ENCODE data around the gene TTC1.
A peak's percentile ranks its signal among the peaks of the same experiment; 100 is the strongest.
"Not testable (repeated sequence)": the region's sequence is repeated elsewhere in the genome, so short reads cannot be mapped to it uniquely, and the experiment has no call there.

Gene TTC1

GRCh38 chr5:160001457-160001856 is 7.5 kb upstream of the TTC1 start:
- no peak for DNase-seq (ENCODE audit: low read depth)

GRCh38 chr5:160007514-160007913 is 1.4 kb upstream of the TTC1 start:
- DNase-seq (ENCODE audit: low read depth) = no peak

- DNase-seq (ENCODE audit: low read depth) = not testable (repeated sequence)
These were observed 436 bp upstream of the TTC1 start for GRCh38 chr5:160008529-160008876.

GRCh38 chr5:160009591-160009989 is 651 bp downstream of the TTC1 start:
- no peak for DNase-seq (ENCODE audit: low read depth)

GRCh38 chr5:160011471-160011870 is 2.5 kb downstream of the TTC1 start:
- DNase-seq (ENCODE audit: low read depth) = no peak

- not testable (repeated sequence) for DNase-seq (ENCODE audit: low read depth)
These were observed 5.3 kb downstream of the TTC1 start for GRCh38 chr5:160014197-160014596.

GRCh38 chr5:160018945-160019625 is 10.1 kb downstream of the TTC1 start:
- no peak for DNase-seq (ENCODE audit: low read depth)

GRCh38 chr5:160020266-160020770 is 11.4 kb downstream of the TTC1 start:
- no peak for DNase-seq (ENCODE audit: low read depth)

- no peak for DNase-seq (ENCODE audit: low read depth)
These were observed 12.0 kb downstream of the TTC1 start for GRCh38 chr5:160020964-160021363.

- peak; percentile 32 for DNase-seq (ENCODE audit: low read depth)
These were observed 13.0 kb downstream of the TTC1 start for GRCh38 chr5:160021831-160022446.

- no peak for DNase-seq (ENCODE audit: low read depth)
These were observed 14.3 kb downstream of the TTC1 start for GRCh38 chr5:160023007-160023907.

GRCh38 chr5:160023908-160024630 is 15.1 kb downstream of the TTC1 start:
- no peak for DNase-seq (ENCODE audit: low read depth)

- no peak for DNase-seq (ENCODE audit: low read depth)
These were observed 20.1 kb downstream of the TTC1 start for GRCh38 chr5:160029004-160029403.

GRCh38 chr5:160029540-160030139 is 20.7 kb downstream of the TTC1 start:
- DNase-seq (ENCODE audit: low read depth) = no peak

- no peak for DNase-seq (ENCODE audit: low read depth)
These were observed 21.9 kb downstream of the TTC1 start for GRCh38 chr5:160030631-160031377.

GRCh38 chr5:160033546-160034252 is 24.8 kb downstream of the TTC1 start:
- DNase-seq (ENCODE audit: low read depth) = no peak

- no peak for DNase-seq (ENCODE audit: low read depth)
These were observed 27.3 kb downstream of the TTC1 start for GRCh38 chr5:160036243-160036642.

GRCh38 chr5:160036884-160037283 is 27.9 kb downstream of the TTC1 start:
- no peak for DNase-seq (ENCODE audit: low read depth)

- DNase-seq (ENCODE audit: low read depth) = no peak
These were observed 31.0 kb downstream of the TTC1 start for GRCh38 chr5:160039810-160040470.

GRCh38 chr5:160040471-160040835 is 31.5 kb downstream of the TTC1 start:
- DNase-seq (ENCODE audit: low read depth) = no peak

All from GM04504 (cell line).